Astrocyte of the cerebellum (primary cell): ENCODE data around the gene ETF1.

Experiments
- DNase-seq: peaks from one replicate; pipeline ENCODE4 v3.0.0-alpha.2; 2011; ENCODE audit warnings: low read depth
- H3K4me3 ChIP-seq: 2 replicates; pipeline ENCODE4 v1.5.1; 2011; ENCODE audit warnings: mild to moderate bottlenecking, low read depth, low read length, moderate library complexity
- in situ Hi-C: cut with HindIII; loops from 2 replicates; pipeline ENCODE4 v1.10.0; 2017; ENCODE audit warnings: low sequenced_read_pairs
- TF ChIP-seq, protein P1 (sequence below): IDR thresholded peaks from 2 replicates; pipeline ENCODE4 v1.5.1; 2012; ENCODE audit warnings: low read length, low read depth, moderate library complexity, mild to moderate bottlenecking; ENCODE audit errors: missing control alignments

The ETF1 gene

DNA sequence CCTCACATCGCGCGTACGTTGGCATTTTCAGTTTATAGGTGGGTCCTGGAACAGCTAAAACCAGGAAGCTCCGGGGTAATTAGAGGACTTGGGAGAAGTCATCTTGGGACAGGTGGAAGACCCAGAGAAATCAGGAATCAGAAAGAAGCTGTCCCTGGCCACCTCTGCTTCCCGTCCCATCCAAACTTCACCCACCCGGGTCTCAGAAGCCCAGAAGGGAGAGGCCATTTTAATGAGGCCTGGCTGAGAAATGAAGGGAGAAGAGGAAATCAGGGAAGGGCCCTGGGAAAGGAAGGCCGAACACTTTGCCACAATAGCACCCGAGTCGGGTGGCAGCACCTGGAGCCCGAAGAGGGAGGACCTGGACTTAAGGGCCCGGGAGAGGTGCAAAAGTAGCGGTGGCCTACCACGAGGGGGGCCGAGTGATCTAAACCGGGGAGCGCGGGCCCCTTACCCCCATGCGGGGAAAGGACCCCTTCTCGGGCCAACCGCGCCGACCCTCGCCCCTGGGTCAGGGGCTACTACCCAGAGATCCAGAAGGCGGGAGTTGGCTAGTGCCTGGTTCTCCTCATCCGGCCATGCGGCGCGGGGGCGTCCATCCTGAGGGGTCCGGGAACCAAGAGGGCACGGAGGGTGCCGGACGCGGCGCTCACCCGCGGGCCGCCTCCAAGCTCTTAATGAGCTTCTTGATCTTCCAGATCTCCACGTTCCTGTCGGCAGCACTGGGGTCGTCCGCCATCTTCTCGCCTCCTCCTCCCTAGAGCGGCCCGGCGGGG, 668 bp downstream of the ETF1 start:
- in situ Hi-C loops, result no loop called here
- peak overlapping the region; percentile 74 for H3K4me3 ChIP-seq
- TF ChIP-seq, protein P1, sequence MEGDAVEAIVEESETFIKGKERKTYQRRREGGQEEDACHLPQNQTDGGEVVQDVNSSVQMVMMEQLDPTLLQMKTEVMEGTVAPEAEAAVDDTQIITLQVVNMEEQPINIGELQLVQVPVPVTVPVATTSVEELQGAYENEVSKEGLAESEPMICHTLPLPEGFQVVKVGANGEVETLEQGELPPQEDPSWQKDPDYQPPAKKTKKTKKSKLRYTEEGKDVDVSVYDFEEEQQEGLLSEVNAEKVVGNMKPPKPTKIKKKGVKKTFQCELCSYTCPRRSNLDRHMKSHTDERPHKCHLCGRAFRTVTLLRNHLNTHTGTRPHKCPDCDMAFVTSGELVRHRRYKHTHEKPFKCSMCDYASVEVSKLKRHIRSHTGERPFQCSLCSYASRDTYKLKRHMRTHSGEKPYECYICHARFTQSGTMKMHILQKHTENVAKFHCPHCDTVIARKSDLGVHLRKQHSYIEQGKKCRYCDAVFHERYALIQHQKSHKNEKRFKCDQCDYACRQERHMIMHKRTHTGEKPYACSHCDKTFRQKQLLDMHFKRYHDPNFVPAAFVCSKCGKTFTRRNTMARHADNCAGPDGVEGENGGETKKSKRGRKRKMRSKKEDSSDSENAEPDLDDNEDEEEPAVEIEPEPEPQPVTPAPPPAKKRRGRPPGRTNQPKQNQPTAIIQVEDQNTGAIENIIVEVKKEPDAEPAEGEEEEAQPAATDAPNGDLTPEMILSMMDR, result no peak
- DNase-seq, result no peak

DNA sequence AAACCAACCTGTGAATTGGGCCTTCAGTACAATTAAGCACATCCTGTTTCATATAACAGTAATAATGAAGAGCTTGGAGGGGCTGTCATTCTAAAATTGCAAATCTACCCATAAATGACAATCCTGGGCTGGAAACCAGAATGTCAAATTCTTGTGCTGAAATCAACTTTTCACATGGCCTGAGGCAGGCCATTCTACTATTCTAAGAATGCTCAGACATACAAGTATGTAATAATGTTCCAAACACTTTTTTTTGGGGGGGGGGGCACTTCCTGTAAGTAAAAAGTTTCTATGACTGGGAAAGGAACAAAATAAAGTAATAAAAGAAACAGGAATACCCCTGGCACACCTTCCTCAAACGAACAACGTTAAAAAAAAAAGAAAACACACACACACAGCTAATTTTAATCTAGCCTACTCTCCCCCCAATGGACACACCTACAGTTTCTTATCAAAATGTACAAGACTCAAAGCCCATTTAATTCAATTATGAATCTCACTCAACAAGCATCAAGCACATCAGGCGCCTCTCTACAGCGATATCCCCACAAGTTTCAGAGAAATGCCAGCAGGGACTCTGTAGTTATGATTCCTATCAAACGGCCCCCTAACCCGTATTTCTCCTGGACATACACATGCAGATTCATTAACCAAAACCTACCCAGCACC, 1.4 kb downstream of the ETF1 start:
- in situ Hi-C loops, result no loop called here
- TF ChIP-seq, protein P1, result no peak
- DNase-seq, result no peak

DNA sequence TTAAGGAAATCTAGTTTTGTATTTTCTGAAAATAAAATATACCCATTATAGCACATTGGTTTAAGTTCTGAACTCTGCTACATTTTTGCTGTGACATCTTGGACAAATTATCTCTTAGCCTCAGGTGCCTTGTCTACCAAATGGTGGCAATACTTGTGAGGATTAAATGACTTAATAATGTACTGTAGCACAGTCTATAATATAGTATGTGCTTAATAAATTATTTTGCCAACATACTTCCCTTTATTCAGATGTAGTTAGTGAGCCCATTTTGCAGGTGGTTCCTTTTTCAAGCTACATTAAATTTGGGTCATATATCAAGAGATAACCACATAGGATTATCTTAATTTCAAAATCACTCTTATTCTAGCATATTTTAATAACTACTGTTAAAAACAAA, 3.2 kb downstream of the ETF1 start:
- in situ Hi-C loops, result no loop called here
- DNase-seq, result no peak
- H3K4me3 ChIP-seq, result no peak overlapping the region
- TF ChIP-seq, protein P1, result no peak

More for the DNA sequence above, 1.4 kb downstream of the ETF1 start:
- H3K4me3 ChIP-seq, result peak overlapping the region; percentile 74

DNA sequence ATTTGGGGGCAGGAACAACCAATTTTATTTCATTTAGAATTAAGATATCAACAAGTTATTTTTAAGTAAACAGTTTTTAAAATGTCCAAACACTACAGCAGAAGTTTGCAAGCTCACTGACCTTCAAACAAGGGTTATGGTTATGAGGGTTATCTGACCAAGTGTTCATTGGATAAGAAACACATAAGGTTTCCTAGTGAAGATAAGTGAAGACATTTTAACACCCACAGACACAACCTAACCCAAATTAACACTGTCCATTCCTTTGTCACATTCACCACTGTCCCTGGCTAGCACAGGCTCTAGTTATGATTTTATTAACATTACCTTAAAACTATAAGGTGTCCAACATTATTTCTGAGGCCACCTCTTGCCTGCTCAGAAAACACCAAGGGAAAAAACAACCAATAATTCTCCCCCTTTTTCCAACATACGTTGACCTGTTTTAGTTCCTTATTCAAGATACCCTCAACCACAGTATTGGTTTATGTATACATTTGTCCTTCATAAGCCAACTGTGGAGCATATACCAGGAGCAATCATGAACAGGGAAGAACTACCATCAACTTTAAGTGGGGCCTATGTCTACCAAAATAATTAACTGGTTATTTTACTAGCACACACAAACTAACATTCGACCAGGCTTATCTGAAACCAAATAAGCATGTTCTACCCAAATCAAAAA, 4.0 kb downstream of the ETF1 start:
- in situ Hi-C loops, result no loop called here
- TF ChIP-seq, protein P1, result no peak
- no peak for DNase-seq
- no peak overlapping the region for H3K4me3 ChIP-seq

DNA sequence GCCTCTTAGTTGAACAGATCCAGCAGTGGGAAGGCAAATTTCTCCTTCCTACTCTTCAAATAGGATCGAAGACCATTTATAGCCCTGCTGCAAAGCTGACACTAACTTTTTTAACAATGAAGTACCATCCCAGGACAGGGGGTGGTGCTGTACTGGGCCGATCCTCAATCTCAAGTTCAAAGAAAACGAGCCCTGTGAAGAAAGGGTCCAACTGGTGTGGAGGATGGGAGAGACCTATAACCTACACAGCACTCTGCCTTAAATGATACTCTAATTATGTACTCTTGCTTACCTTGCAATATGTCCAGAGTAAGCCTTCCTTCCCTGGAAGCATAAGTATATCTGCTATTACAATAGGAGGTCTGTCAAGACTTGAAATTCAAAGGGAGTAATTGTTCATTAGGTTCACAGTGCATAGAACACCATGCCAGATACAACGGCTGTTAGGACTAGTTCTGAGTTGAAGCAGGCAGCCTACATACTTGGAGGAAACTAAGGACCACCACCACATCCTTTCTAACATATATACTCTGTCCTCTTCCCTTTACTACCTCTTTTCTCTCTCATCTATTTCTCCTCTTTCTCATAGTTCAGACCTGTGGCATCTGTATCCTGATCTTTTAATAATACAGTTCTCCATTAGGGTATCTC, 6.2 kb downstream of the ETF1 start:
- TF ChIP-seq, protein P1, result peak; percentile 52
- in situ Hi-C loops, result no loop called here
- no peak for DNase-seq
- no peak overlapping the region for H3K4me3 ChIP-seq

DNA sequence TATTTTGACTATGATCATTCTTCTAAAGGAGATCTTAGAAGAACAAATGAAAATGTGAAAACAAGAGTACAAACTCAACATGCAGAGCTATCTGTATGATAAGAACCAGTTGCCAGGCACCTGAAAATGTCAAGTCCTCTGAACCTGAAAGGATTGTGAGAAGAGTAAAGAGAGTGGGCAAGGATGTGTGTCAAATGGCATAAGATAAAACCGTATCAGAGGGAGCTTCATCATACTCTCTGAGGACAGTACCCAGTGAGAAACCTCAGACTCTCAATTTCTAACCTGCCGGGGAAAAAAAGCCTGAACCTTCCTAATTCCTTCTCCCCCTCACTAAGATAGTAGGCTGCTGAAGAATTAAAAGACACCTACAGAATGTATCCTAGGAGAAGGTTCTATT, 6.8 kb downstream of the ETF1 start:
- DNase-seq, result no peak
- in situ Hi-C loops, result no loop called here
- no peak overlapping the region for H3K4me3 ChIP-seq
- TF ChIP-seq, protein P1, result no peak
